H1 (cell line): ENCODE results near the gene PMEPA1. TPM values are rescaled to one million over a fixed set of nuclear protein-coding genes. Genes with fewer than 3 reads are reported as not detected.

Source experiments
- CTCF ChIA-PET: fragments of 300-600 bp; sonication (Branson Sonifier 250); formaldehyde crosslinking; loops from one replicate; lab custom pipeline; 2021; ENCODE audit not compliant: partially characterized antibody; lab: Charles Lee
- POLR2A ChIA-PET: fragments of 300-600 bp; sonication (Branson Sonifier 250); formaldehyde crosslinking; loops from one replicate; lab custom pipeline; 2021; ENCODE audit warnings: inconsistent platforms; ENCODE audit not compliant: partially characterized antibody; lab: Charles Lee
- DNase-seq, 2 experiments: peaks; one replicate each; pipeline versions ENCODE4 v3.0.0 to v3.0.0-alpha.2; 2010 to 2022; ENCODE audit warnings: low spot score in 2 of 2, low read depth in 1 of 2, mixed read lengths in 1 of 2
- FAIRE-seq: peaks from 2 replicates; lab custom pipeline; 2011; peaks lifted over from hg19 to GRCh38; lab: Jason Lieb, UNC
- H2AFZ ChIP-seq: 2 replicates; pipeline ENCODE4 v1.8.1; 2012; ENCODE audit warnings: low read length, inconsistent platforms
- H2AK5ac ChIP-seq: 2 replicates; pipeline ENCODE4 v1.6.1; 2013; ENCODE audit warnings: low read depth, low read length
- H2BK120ac ChIP-seq: replicated peaks from 2 replicates; pipeline ENCODE3; 2013; ENCODE audit warnings: low read depth, low read length, inconsistent platforms
- H2BK12ac ChIP-seq: 2 replicates; pipeline ENCODE4 v1.6.1; 2013; ENCODE audit warnings: low read depth, low read length
- H2BK15ac ChIP-seq: 2 replicates; pipeline ENCODE4 v1.6.1; 2013; ENCODE audit warnings: low read length
- H2BK20ac ChIP-seq: 2 replicates; pipeline ENCODE4 v1.6.1; 2013; ENCODE audit warnings: low read length
- H2BK5ac ChIP-seq: 2 replicates; pipeline ENCODE4 v1.6.1; 2013; ENCODE audit warnings: low read depth, low read length
- H3K14ac ChIP-seq: 2 replicates; pipeline ENCODE4 v1.6.1; 2013; ENCODE audit warnings: inconsistent platforms; ENCODE audit not compliant: insufficient read length
- H3K18ac ChIP-seq: 2 replicates; pipeline ENCODE4 v1.6.1; 2013; ENCODE audit warnings: low read length; ENCODE audit errors: extremely low read depth
- H3K23ac ChIP-seq: 2 replicates; pipeline ENCODE4 v1.6.1; 2013; ENCODE audit warnings: inconsistent platforms; ENCODE audit not compliant: insufficient read length
- H3K23me2 ChIP-seq: 2 replicates; pipeline ENCODE4 v1.6.1; 2013; ENCODE audit warnings: low read depth, low read length
- H3K27ac ChIP-seq: 2 replicates; pipeline ENCODE4 v1.6.1; 2011; ENCODE audit warnings: low read depth, low read length, inconsistent platforms
- H3K27me3 ChIP-seq, 4 experiments: replicated peaks in 1 of 4; 1 replicate in 1 of 4; 2 replicates in 3 of 4; pipeline versions ENCODE4 v1.6.1 to v1.8.1; 2011 to 2013; ENCODE audit warnings: low read length in 3 of 4, mild to moderate bottlenecking in 3 of 4, inconsistent platforms in 2 of 4, mixed read lengths in 2 of 4, moderate library complexity in 1 of 4; ENCODE audit not compliant: control insufficient read depth in 3 of 4, insufficient read depth in 3 of 4; ENCODE audit errors: extremely low read depth in 1 of 4
- H3K36me3 ChIP-seq, 4 experiments: 2 replicates each; pipeline versions ENCODE4 v1.6.1 to v1.8.1; 2011 to 2013; ENCODE audit warnings: mild to moderate bottlenecking in 4 of 4, low read length in 3 of 4, moderate library complexity in 2 of 4, control low read depth in 1 of 4, inconsistent platforms in 1 of 4; ENCODE audit not compliant: insufficient read depth in 4 of 4, control insufficient read depth in 2 of 4
- H3K4ac ChIP-seq: replicated peaks from 2 replicates; pipeline ENCODE3; 2013; ENCODE audit warnings: low read length, low read depth, mixed read lengths, inconsistent platforms; ENCODE audit not compliant: insufficient read length
- H3K4me1 ChIP-seq, 4 experiments: replicated peaks in 1 of 4; 1 replicate in 1 of 4; 2 replicates in 3 of 4; pipeline versions ENCODE4 v1.6.1 to v1.8.1; 2011 to 2013; ENCODE audit warnings: low read length in 3 of 4, inconsistent platforms in 2 of 4, mixed read lengths in 1 of 4; ENCODE audit not compliant: insufficient read depth in 4 of 4, control insufficient read depth in 3 of 4
- H3K4me2 ChIP-seq, 2 experiments: 2 replicates each; pipeline versions ENCODE4 v1.6.1 to v1.8.1; 2011 to 2013; ENCODE audit warnings: low read depth in 2 of 2, low read length in 2 of 2, control low read depth in 1 of 2, inconsistent platforms in 1 of 2, mild to moderate bottlenecking in 1 of 2; ENCODE audit not compliant: insufficient read depth in 1 of 2
- H3K4me3 ChIP-seq, 4 experiments: fragments of 200-600, 300-600 bp in 1 of 4; sonication (generic), shearing (Covaris generic), sonication (Bioruptor Twin) in 1 of 4; 2 replicates each; pipeline versions ENCODE4 v1.5.1 to v1.8.1; 2011 to 2016; ENCODE audit warnings: low read length in 4 of 4, low read depth in 3 of 4, control low read depth in 2 of 4, inconsistent platforms in 2 of 4, mild to moderate bottlenecking in 2 of 4, mixed read lengths in 1 of 4, moderate library complexity in 1 of 4; ENCODE audit not compliant: insufficient read depth in 2 of 4; ENCODE audit errors: extremely low read depth in 1 of 4
- H3K56ac ChIP-seq: replicated peaks from 2 replicates; pipeline ENCODE3; 2013; ENCODE audit warnings: low read depth, mild to moderate bottlenecking, mixed read lengths, low read length, inconsistent platforms; ENCODE audit not compliant: insufficient read length
- H3K79me1 ChIP-seq: 2 replicates; pipeline ENCODE4 v1.6.1; 2013; ENCODE audit warnings: low read depth, low read length, control low read depth
- H3K79me2 ChIP-seq, 2 experiments: 2 replicates each; pipeline versions ENCODE4 v1.6.1 to v1.8.1; 2012 to 2013; ENCODE audit warnings: low read length in 2 of 2, mild to moderate bottlenecking in 2 of 2, inconsistent platforms in 1 of 2; ENCODE audit not compliant: insufficient read depth in 2 of 2, control insufficient read depth in 1 of 2
- H3K9ac ChIP-seq, 4 experiments: replicated peaks in 1 of 4; 1 replicate in 1 of 4; 2 replicates in 3 of 4; pipeline versions ENCODE4 v1.6.1 to v1.8.1; 2011 to 2013; ENCODE audit warnings: low read depth in 3 of 4, low read length in 3 of 4, control low read depth in 2 of 4, mild to moderate bottlenecking in 2 of 4, moderate library complexity in 2 of 4, inconsistent platforms in 1 of 4; ENCODE audit errors: extremely low read depth in 1 of 4
- H3K9me3 ChIP-seq, 2 experiments: 2 replicates each; pipeline versions ENCODE4 v1.6.1 to v1.8.1; 2012 to 2013; ENCODE audit warnings: mild to moderate bottlenecking in 2 of 2, moderate library complexity in 2 of 2, control low read depth in 1 of 2, inconsistent platforms in 1 of 2, low read depth in 1 of 2, low read length in 1 of 2, mixed read lengths in 1 of 2; ENCODE audit not compliant: insufficient read depth in 2 of 2
- H4K20me1 ChIP-seq, 2 experiments: replicated peaks in 1 of 2; 2 replicates each; pipeline versions ENCODE3 to v1.8.1; 2011 to 2013; ENCODE audit warnings: inconsistent platforms in 2 of 2, low read length in 2 of 2, mild to moderate bottlenecking in 1 of 2; ENCODE audit not compliant: insufficient read depth in 2 of 2, control insufficient read depth in 1 of 2
- H4K5ac ChIP-seq: 2 replicates; pipeline ENCODE4 v1.6.1; 2013; ENCODE audit warnings: low read length, low read depth, mixed read lengths, inconsistent platforms; ENCODE audit not compliant: insufficient read length
- H4K8ac ChIP-seq: 2 replicates; pipeline ENCODE4 v1.8.0; 2013; ENCODE audit warnings: mild to moderate bottlenecking, moderate library complexity, low read length, inconsistent platforms; ENCODE audit not compliant: insufficient read depth; ENCODE audit errors: extremely low read depth
- H4K91ac ChIP-seq: replicated peaks from 2 replicates; pipeline ENCODE3; 2013; ENCODE audit warnings: low read length, mixed read lengths, inconsistent platforms; ENCODE audit not compliant: insufficient read length
- ASH2L ChIP-seq: fragments of 200-600, 300-600 bp; sonication (generic); IDR thresholded peaks from one replicate; pipeline ENCODE4 v1.7.1; 2017; ENCODE audit warnings: low read length
- BCL11A ChIP-seq, 2 experiments: IDR thresholded peaks; one replicate each; pipeline ENCODE4 v1.6.1; 2011; ENCODE audit warnings: low read depth in 2 of 2, low read length in 2 of 2, mild to moderate bottlenecking in 2 of 2
- CBX5 ChIP-seq: fragments of 300-800, 300-1000 bp; sonication (generic); IDR thresholded peaks from 2 replicates; pipeline ENCODE4 v1.7.1; 2016; ENCODE audit warnings: antibody characterized with exemption, low read length, low read depth
- CBX8 ChIP-seq: fragments of 300-800, 300-1000 bp; sonication (generic); IDR thresholded peaks from 2 replicates; pipeline ENCODE4 v1.7.1; 2016; ENCODE audit warnings: low read depth, low read length, borderline replicate concordance
- EP300 ChIP-seq, 2 experiments: IDR thresholded peaks; 1 replicate in 1 of 2; 2 replicates in 1 of 2; pipeline ENCODE4 v1.6.1; 2011 to 2012; ENCODE audit warnings: low read depth in 2 of 2, low read length in 2 of 2, mild to moderate bottlenecking in 2 of 2, borderline replicate concordance in 1 of 2, inconsistent platforms in 1 of 2, moderate library complexity in 1 of 2
- PHF8 ChIP-seq: fragments of 200-600 bp; sonication (generic); conservative IDR thresholded peaks from 2 replicates; pipeline ENCODE4 v1.7.1; 2012; ENCODE audit warnings: low read depth, mild to moderate bottlenecking, inconsistent platforms, low read length, moderate library complexity
- POU5F1 ChIP-seq: IDR thresholded peaks from 2 replicates; pipeline ENCODE4 v1.6.1; 2011; ENCODE audit warnings: low read depth, mild to moderate bottlenecking, low read length, moderate library complexity
- SIRT6 ChIP-seq: IDR thresholded peaks from one replicate; pipeline ENCODE4 v1.7.1; 2012; ENCODE audit warnings: low read length, inconsistent platforms
- SP4 ChIP-seq: IDR thresholded peaks from 2 replicates; pipeline ENCODE4 v1.6.1; 2012; ENCODE audit warnings: low read length, inconsistent platforms
- SRF ChIP-seq: IDR thresholded peaks from 2 replicates; pipeline ENCODE4 v1.6.1; 2011; ENCODE audit warnings: mild to moderate bottlenecking, low read depth, low read length, moderate library complexity
- TBP ChIP-seq: IDR thresholded peaks from 2 replicates; pipeline ENCODE4 v1.6.1; 2011; ENCODE audit warnings: low read depth, low read length, improper control_type of control experiment
- WGBS, 2 experiments: shearing (Covaris generic) in 1 of 2; methylation state at CpG; one replicate each; pipeline versions ENCODE4 v1.1.6 to v1.1.7; 2013 to 2015; ENCODE audit warnings: low lambda C conversion rate in 2 of 2, mixed read lengths in 2 of 2, inconsistent platforms in 1 of 2, low coverage in 1 of 2, missing lambda C conversion rate in 1 of 2; ENCODE audit not compliant: insufficient replicate concordance in 2 of 2, insufficient coverage in 1 of 2, insufficient read length in 1 of 2; ENCODE audit errors: extremely low coverage in 1 of 2, missing lambda C conversion rate in 1 of 2; 5-methylcytosine and 5-hydroxymethylcytosine counted together
- polyA plus RNA-seq, 7 experiments: library from polyadenylated mRNA; depleted of rRNA in 3 of 7; stranded (reverse) in 5 of 7; unstranded in 2 of 7; fragments of >200 nt in 5 of 7; fragments of 200-250 nt in 2 of 7; gene quantifications; 1 replicate in 5 of 7; 2 replicates in 1 of 7; 4 replicates in 1 of 7; pipeline versions ENCODE4 v1.2.1 to v1.2.3, GENCODE V29; 2011 to 2013; ENCODE audit warnings: missing spikeins in 2 of 7, mixed read lengths in 2 of 7
- total RNA-seq: library from RNA; stranded (reverse); fragmentation: NEBNext Ultra II Directional; extraction: Animal tissue kit (Norgen Biotek cat#: 25700); gene quantifications from 2 replicates; pipeline ENCODE4 v1.2.1, GENCODE V29; 2021
- TF ChIP-seq, protein P1 (sequence below): IDR thresholded peaks from 2 replicates; pipeline ENCODE4 v1.6.1; 2012; ENCODE audit warnings: inconsistent platforms

The PMEPA1 gene
- total and polyA plus RNA-seq, 2 of the 8 experiments (the other 6 are each of a cell fraction or from before 2014, with no cell fraction given), result 12.7 to 20.5 TPM

DNA sequence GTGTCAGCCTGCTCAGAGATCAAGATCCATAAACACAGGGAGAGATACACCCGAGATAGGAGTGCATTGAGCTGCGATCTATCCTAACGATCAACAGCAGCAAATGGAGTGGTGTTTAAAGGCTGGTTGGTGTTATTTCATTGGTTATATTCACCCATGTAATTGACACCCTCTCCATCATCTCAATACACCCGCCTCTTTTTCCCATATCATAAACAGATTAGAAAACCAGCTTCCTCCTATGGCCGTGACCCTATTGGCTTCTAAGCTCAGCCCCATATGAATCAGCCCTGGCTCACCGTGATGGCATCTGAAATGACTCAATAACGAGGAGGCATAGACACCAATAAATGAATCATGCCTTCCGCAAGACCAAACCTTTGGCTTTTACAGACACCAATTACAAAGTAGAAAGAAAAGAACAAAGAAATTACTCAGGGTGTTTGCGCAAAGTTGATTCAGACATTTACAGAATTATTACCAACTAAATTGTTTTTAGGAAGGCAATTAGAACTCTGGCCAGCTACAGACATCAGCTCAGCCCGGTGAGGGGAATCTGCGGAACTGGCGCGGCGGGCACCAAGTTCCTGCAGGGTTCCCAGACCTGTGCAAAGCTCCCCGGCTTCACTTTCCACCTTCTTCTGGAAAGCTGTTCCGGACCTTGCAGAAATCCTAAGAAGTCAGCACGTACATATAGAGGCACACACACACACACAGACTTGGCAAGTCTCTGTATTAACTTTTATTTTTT lies 11.5 kb downstream of the PMEPA1 start:
- Histone ChIP-seq H3K79me1 (peaks cover 26% of the 10 kb centered on the region), H2BK15ac (no peak overlapping the region), H3K79me2 (peaks cover 11 to 94% of the 10 kb centered on the region in 2 experiments), H2BK5ac (no peak overlapping the region), H3K18ac (no peak overlapping the region), H4K20me1 (peaks cover 30 to 50% of the 10 kb centered on the region in 2 experiments), H3K9me3 (no peaks in the 10 kb centered on the region), H3K27me3 (no peaks in the 10 kb centered on the region), H2BK12ac (no peak overlapping the region), H3K4me3 (no peak overlapping the region), H4K5ac (no peak overlapping the region), H2AFZ (no peak overlapping the region), H3K4me2 (no peak overlapping the region), H4K8ac (no peak overlapping the region), H2BK120ac (no peak overlapping the region), H3K14ac (no peak overlapping the region), H3K4ac (no peak overlapping the region), H4K91ac (no peak overlapping the region), H3K23me2 (no peaks in the 10 kb centered on the region), H2AK5ac (no peak overlapping the region), H3K9ac (no peak overlapping the region), H2BK20ac (no peak overlapping the region), H3K27ac (no peak overlapping the region), H3K4me1 (peaks cover 0 to 10% (median 6%) of the 10 kb centered on the region in 4 experiments; a peak in 5 of 7 replicates), H3K23ac (no peak overlapping the region), H3K56ac (no peak overlapping the region), H3K36me3 (no peaks in the 10 kb centered on the region)
- WGBS, 2 experiments, result 89% methylated on average over 17 of the region's 17 CpGs; no CpG with 5 or more reads in 1 of the 2 experiments
- ChIA-PET POLR2A (interaction anchor here (2.0 to 4.2 kb wide), 2 partner anchors 9 to 11 kb away, joined by 6 to 31 read pairs; partner anchors contain the start of gene PMEPA1), CTCF (interaction anchor here (0.8 to 3.1 kb wide), 5 partner anchors 9 to 76 kb away, joined by 3 to 11 read pairs (median 4); no protein-coding TSS in a partner anchor)
- DNase-seq, result no peak
- no peak for FAIRE-seq
- TF ChIP-seq CBX8 (no peak), TBP (no peak), SP4 (no peak), PHF8 (no peak), SRF (no peak), POU5F1 (no peak), BCL11A (IDR thresholded peaks at IDR 0.05; ENCODE audit: low read depth in 2 of 2, low read length in 2 of 2) (no peak), EP300 (IDR thresholded peaks at IDR 0.05; ENCODE audit: borderline replicate concordance in 1 of 2, low read depth in 2 of 2, low read length in 2 of 2) (no peak), SIRT6 (no peak), ASH2L (no peak), CBX5 (no peak)
- TF ChIP-seq, protein P1, sequence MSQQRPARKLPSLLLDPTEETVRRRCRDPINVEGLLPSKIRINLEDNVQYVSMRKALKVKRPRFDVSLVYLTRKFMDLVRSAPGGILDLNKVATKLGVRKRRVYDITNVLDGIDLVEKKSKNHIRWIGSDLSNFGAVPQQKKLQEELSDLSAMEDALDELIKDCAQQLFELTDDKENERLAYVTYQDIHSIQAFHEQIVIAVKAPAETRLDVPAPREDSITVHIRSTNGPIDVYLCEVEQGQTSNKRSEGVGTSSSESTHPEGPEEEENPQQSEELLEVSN, result no peak
